ENCODE measurements around the gene GRPEL1.

GRPEL1 gene

DNA sequence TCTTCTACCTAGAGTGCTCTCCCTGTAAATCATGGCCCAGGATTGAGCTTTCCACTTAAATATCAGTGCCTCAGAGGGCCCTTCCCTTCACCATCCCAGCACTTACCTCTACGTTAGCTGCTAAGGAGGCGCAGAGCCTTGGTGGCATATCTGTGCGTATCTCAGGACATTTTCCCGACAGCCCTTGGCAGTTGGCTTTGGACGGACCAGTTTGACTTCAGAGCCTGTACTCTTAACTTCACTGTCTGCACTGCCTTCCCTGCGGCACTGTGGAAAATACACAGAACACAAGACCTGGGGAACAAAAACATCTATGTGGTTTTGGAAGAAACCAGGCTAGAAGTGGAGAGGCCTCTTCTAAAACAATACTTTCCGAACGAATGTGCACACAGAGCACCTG, 22.3 kb downstream of the GRPEL1 start:
- DNase-seq (ENCODE audit: low read depth), result no peak

DNA sequence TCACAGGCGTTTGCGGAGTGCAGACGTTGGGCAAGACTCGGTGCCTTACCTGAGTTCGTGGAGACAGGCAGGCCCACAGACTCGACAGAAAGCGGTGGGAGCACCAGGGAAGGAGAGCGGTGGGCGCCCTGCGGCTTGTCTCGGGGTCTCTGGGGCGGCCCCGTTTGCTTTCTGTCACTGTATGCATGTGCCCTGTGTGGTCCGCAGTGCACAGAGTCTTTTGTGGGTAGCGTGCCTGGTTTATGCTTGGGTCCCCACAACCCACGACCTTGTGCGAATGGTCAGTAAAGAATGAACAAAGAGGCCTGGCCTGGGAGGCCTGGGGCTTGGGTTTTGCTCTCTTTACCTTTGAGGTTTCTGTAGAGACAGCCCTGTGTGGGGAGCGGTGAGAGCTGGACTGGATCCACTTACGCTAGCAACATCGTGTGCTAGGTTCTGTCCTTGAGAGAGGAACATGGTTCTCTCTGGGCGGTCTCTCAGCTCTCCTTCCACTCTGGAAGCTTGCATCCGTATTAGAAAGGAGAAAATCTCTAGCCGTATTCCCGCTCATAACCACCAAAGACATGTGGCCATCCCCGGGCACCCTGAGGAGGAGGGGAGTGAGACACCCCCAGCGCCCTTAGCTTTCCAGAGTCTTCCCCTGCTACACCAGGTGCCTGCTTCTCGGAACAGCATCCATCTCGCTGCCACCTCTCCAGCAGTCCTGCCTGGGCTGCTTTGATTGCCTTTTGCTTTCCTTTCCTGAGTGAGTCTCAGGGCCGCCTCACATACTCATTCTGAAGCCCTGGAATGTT, 23.5 kb downstream of the GRPEL1 start:
- DNase-seq (ENCODE audit: low read depth), result peak; percentile 25

DNA sequence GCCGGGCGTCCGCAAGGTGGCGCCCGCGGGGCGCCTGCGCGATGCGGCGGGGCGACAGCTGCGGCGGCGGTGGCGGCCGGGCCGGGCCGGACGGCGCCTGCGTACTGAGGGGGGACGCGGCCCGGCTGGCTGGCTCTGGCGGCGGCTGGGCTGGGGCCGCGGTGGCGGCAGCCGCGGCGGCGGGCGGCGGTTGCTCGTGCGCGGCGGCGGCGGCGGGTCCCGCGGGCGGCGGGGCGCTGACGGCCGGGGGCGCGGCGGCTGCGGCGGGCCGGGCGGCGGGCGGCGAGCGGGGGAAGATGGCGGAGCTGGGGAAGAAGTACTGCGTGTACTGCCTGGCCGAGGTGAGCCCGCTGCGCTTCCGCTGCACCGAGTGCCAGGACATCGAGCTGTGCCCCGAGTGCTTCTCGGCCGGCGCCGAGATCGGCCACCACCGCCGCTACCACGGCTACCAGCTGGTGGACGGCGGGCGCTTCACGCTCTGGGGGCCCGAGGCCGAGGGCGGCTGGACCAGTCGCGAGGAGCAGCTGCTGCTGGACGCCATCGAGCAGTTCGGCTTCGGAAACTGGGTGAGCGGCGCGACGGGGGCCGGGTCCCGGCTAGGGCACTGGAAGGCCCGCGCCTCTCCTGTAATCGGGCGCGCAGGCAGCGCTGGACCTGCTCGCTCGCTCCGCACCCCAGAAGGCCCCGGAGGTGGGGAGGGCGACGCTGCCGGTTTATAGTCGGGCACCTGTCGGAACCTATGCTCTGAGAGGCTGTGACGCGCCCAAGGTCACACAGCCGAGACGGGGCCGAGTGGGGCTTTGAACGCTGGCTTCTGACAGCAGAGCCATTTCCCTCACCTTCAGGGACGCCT, 24.4 kb downstream of the GRPEL1 start, which contains the start of gene TADA2B:
Gene TADA2B, plus strand, starts transcription at position 89 of the 853 bp plus-strand sequence. Its CDS starts 208 bp downstream, at position 297.
- peak; percentile 63 for DNase-seq (ENCODE audit: low read depth)

DNA sequence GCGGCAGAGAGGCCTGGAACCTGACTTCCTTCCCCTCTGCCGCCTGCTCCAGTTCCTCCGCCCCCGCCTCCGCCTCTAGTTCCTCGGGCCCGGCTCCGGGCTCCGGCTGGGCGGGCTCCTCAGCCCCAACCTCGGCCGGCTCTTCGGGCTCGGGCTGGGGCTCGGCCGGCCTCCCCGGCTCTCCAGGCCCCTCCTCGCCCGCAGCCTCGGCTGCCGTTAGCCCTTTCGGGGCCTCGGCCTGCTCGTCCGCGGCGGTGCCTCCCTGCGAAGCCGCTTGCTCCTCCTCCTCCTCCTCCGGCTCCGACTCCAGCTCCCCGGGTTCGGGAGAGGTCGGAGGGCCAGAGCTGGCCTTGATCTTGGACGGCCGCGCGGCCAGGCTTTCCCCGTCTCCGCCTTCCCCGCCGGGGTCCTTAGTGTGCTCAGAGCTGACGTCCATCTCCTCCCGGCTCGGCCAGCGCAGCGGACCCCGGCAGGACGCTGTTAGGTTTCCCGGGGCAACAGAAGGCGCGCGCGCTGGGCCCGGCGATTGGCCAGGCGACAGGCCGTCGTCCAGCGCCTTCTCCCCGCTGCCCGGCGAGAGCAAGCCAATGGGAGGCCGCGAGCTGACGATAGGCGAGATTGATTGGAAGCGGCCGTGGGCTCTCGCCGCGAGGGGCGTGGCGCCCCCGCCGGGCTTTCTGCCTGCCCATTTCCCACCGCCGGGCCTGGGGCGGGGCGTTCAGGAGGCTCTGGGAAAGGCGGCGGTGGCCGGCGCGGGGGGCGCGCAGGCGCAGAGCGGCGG, 25.2 kb downstream of the GRPEL1 start:
- peak; percentile 98 for DNase-seq (ENCODE audit: low read depth)

DNA sequence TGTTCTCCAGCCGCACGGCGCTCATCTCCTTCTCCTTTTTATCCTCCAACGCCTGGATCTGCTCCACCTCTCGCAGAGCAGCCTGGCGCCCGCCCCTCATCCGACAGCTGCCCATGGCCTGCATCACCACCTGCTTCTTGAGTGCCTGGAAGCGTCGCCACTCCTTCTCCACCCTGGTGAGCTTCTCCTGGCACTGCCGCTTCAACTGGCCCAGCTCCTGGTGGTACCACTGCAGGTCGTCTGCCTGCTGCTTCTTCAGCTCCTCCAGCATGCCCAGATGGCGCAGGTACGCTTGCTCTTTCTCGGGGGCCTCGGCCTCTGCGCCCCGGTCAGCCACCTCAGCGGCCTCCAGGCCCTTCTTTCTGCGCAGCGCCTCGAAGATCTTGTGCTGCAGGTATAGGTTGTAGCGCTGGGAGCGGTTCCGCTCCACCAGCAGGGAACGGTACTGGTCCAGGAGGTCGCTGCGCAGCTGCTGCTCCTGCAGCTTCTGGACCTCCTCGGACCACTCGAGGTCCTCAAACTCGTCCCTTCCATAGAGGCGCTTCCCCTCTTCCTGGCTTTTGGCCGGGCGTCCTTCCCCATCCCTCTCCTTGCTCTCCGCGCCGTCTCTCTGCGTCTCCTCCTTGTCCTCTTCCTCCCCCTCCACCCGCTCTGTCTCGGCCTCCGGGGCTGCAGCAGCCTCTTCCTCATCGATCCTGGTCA, 25.9 kb downstream of the GRPEL1 start:
- DNase-seq (ENCODE audit: low read depth), result peak; percentile 24

DNA sequence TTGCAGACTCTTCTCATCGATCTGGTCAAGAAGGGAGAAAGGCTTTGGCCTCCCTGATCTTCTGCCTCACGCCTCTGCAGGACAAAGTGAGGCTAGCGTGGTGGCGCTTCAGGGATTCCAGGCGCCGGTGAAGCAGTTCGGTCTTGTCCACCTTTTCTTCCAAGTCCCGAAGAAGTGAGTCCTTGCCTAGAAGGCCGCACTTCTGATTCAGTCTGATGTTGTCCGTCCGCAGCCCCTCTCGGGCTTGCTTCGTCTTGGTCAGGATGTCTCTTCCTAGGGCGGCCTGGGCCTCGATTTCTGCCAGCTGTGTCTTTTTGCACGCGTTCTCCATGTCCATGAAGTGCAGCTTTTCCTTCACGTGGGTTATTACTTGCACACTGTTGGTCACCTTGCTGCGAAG, 26.6 kb downstream of the GRPEL1 start:
- no peak for DNase-seq (ENCODE audit: low read depth)

DNA sequence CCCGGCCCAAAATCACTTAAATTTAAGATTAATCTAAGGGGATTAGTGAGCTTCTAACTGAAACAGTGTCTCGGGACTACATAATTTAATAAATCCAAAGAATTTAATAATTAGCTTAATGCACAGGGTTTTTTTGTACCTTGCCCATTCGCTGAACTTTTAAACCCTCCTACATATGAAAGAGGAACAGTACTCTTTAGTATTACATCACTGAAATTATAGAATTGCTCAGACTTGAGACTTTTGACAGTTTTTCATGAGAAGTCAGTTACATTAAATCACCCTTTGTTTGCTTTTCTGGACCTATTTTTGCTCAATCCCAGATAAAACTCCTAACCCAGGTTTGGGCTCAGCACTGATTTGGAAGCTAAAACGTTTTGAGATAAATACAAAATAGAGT, 27.1 kb downstream of the GRPEL1 start:
- DNase-seq (ENCODE audit: low read depth), result no peak

DNA sequence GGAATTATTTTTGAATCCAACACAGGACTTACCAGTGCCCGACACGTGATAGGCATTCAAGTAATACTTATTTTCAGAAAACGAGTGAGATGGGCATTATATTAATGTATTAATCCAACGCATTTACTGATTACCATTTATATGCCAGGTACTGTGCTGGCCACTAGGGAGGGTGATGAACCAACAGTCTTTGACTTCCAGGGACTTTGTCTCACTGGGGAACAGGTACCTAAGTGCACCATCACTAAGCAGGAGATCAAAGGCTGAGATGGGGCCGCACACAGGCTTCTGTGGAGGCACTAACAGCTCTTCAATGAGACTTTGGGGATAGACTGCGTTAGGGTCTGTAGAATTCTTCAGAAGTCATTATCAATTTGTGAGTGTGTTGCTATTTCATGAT, 30.4 kb downstream of the GRPEL1 start:
- DNase-seq (ENCODE audit: low read depth), result no peak

DNA sequence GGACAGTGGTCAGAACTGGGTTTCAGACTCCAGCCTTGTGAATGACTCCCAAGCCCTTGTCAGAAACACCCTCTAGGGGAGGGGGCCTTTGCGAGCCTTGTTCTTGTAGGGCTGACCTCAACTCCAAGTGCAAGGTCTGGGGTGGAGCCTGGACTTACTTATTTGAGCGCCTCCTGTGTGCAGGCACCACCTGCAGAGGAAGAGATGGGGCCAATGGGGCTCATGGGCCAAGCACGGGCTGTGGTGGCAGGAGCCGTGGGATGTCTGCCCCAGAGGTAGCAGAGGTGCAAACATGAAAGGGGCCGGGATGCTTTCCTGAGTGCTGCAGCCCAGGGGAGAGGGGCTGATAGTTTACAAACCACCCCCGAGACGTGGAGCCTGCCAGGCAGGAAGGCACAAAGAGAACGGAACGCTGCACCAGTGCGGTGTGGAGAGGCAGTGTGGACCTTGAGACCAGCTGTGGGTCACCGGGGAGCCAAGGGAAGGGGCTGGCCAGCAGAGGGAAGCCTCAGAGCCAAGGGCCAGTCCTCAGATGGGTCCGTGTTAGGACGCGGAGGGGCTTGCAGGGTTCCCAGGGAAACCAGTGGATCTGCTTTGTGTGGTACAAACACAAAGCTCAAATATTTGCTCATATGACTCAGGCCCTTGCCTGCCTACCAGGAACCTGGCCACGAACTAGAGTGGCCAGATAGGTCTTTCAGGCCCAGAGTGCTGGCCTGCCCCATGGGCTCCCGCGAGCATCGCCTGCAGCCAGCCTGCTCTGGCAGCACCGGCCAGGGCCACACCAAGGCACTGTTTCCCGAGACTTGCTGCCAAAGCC, 33.4 kb downstream of the GRPEL1 start:
- DNase-seq (ENCODE audit: low read depth), result peak; percentile 70

DNA sequence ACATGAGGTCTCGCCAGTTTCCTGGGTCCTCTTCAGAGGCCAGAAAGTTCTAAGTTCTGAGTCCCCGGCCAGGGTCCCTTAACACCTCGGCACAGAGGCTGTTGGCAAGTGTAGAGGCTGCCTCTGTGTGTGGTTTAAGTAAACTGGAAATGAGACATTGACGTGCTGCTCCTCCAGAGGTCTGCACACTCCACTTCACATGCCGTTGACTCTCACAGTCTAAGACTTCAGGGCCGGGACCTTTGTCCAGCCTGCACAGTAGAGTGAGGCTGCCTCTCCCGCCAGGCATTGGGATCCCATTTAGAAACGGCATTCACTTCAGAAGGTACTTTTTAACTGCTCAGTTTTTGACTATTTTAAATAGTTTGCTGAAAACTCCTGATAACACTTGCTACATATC, 35.3 kb downstream of the GRPEL1 start:
- no peak for DNase-seq (ENCODE audit: low read depth)

DNA sequence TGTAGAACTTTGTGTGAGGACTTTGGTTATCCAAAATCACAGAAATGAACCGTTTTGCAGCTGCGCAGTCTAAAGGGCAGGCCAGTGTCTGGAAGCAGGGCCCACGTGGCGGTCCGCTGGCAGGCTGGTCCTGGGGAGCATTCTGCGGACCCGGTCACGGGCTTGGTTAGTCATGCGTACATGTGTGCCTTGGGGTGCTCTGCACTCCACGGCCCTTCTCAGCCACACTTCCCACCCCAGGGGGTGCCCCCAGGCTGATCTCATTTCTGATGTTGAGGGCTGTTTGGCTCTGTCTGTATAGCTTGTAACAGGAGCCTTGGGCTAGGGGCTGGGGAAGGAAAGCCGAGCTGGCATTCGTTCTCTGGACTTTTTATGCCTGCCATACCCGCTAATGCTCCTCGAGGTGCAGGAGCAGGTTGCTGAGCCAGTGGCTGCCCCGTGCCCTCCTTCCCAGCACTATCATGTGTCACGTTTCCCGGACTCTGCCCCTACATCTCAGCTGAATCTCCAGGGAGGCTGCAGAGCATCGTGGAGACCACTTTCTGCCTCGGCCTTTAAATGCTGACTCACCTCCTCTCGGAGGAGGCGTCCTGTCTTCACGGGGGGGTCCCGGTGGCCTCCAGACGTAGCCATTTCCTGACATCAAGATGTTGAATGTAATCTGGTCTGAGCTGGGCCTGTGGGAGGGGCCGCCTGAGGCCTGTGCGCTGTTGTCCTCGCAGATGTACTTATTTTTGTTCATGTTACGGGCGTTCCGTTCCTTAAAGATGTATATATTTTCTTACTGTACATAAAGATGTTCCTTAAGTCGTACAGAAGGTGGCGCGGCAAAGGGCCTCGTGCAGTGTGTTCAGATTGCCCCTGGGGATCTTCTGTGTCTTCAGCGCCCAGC, 36.1 kb downstream of the GRPEL1 start:
- DNase-seq (ENCODE audit: low read depth), result peak; percentile 7

DNA sequence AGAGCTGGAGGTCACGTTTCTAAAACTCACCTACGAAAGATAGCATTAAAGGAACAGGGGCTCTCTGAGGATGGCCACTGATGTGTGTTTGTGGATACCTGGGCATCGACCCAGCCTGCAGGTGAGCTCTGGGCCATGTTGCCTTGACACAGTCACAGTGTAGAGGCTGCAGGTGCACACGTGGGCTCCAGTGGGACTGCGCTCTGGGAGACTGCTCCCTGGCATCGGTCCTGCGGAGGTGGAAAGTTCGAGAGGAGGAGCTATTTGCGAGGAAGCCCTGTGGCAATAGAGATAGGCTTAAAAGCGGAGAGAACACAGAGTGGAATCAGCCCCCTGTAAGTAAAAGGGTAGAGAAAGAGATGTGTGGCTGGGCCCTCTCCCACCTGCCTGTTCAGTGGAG, 37.0 kb downstream of the GRPEL1 start:
- no peak for DNase-seq (ENCODE audit: low read depth)

DNA sequence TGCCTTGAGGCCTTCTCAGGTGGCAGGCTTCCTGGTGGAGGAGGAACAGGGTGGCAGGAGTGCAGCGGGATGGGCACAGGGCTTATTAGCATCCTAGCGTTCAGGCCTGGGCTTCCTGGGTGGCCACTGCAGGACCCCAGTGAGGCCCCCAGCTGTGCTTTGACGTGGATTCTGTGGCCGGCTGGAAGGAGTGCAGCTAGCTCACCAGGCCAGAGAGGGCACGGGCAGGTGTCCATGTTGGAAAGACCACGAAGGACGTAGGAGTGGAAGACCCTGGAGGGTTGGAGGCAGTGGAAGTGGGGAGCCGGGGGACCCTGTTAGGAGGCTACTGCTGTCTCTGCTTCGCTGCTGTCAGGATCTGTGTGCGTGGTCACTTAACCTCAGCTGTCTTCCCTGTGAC, 37.9 kb downstream of the GRPEL1 start:
- no peak for DNase-seq (ENCODE audit: low read depth)

DNA sequence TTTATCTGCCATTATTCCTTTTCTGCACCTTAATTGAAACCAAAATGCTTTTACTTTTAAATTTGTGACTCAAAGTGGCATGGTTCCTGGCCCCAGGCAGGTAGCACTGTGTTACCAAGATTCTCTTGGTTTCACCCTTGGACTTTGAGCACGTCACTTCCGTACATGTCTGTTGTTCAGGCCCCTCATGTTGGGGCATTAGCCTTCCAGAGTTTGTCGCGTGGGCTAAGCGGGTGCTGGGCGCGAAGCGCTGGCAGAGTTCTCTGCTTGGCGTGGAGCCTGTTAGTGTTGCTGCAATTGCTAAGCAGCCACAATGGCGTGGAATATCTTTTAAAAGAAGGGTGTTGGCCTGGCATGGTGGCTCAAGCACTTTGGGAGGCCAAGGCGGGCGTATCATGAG, 38.7 kb downstream of the GRPEL1 start:
- no peak for DNase-seq (ENCODE audit: low read depth)

DNA sequence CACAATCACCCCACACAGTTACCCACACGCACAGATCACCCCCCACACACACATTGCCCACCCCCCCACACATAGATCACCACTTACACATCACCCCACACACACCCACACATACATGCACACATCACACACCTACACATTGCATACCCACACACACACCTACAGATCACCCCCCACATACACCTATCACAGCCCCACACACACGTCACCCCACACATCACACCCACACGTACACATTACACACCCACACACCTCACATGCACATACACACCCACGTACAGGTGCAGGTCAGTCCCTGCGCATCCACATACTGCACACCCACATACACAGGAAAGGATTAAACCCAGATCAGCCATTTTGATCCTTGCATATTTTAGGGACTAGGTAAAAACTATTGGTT, 40.0 kb downstream of the GRPEL1 start:
- DNase-seq (ENCODE audit: low read depth), result no peak

DNA sequence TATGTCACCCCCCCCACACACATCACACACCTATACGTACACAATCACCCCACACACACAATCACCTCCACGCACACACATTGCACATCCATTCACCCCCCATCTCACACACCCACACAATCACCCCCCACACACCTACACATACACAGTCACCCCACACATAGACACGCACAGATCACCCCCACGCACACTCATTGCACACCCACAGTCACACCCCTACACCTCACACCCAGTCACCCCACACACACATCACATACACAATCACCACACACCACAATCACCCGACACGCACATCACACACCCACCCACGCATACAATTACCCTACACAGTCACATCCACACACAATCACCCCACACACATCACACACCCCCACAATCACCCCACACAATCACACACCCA, 40.6 kb downstream of the GRPEL1 start:
- no peak for DNase-seq (ENCODE audit: low read depth)

DNA sequence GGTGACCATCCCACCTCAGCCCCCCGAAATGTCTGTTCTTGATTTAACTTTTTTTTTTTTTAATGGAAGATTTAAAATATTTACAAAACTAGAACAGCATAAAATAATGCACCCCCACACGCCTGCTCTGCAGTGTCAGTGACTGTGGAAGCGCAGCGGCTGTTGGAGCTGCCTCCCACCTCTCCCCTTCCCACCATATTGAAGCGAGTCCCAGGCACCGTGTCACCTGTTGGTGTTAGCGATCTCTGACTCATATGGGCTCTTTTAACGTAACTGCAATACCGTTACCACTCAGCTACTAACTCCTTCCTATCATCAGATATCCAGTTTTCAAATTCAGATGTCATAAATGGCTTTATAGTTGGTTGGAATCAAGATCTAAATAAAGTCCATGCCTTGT, 41.8 kb downstream of the GRPEL1 start:
- no peak for DNase-seq (ENCODE audit: low read depth)

DNA sequence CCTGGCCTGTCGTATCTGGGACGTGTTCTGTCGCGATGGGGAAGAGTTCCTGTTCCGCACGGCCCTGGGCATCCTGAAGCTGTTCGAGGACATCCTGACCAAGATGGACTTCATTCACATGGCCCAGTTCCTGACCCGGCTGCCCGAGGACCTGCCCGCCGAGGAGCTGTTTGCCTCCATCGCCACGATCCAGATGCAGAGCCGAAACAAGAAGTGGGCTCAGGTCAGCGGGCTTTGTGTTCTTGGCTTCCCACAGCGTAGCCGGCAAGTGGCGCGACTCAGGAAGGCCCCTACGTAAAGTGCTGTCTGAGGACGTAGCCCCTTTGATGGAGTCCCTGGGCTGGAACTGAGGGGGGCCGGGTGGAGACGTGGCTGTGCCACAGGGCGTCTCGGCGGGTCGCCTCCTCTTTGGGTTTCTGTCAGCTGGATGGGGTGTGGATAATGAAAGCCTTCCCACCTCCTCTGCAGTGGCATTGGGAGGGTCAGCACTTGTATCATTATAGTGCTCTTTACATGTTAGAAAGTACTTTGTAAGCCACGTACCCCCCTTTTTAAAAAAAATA, 42.7 kb downstream of the GRPEL1 start:
- DNase-seq (ENCODE audit: low read depth), result no peak

DNA sequence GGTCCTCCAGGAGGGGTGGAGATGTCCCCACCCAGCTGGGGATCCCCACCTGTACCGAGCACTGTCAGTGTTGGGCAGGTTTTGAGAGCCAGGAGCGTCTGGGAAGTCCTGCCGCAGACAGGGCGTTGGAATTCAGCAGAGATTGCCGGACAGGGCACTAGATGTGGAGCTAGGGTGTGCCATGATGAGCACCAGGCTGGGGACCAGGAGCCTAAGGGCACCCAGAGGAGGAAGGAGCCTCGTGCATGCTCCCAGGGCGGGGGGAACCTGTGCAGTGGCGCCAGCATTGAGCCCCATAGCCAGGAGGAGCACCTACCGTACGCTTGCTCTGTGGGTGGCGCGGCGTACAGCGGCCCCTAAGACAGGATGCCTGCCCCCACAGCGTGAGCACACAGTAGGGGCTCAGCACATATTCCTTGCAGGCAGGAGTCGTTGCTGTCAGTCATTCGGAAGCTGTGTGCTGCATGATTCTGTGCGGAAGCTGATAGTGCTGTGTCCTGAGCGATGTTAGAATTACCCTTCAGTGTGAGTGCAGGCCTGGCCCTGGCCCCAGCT, 43.5 kb downstream of the GRPEL1 start:
- no peak for DNase-seq (ENCODE audit: low read depth)
